HG03469 (cell line): Measurements from ENCODE around the gene PRR5.

Source experiments
- ATAC-seq: cut with Tn5 transposase; IDR thresholded peaks from one replicate; pipeline ENCODE4 v1.9.1; 2021; ENCODE audit warnings: mild to moderate bottlenecking, moderate library complexity, moderate number of reproducible peaks; ENCODE audit not compliant: unreplicated experiment

Gene PRR5

GRCh38 chr22:44712962-44713361 lies 11.0 kb downstream of the PRR5 start:
- no peak for ATAC-seq

- no peak for ATAC-seq
These were observed 12.8 kb downstream of the PRR5 start for GRCh38 chr22:44714703-44715350.

GRCh38 chr22:44718418-44718817 lies 16.4 kb downstream of the PRR5 start:
- no peak for ATAC-seq

GRCh38 chr22:44719586-44720368 lies 17.8 kb downstream of the PRR5 start:
- no peak for ATAC-seq

- ATAC-seq = no peak
These were observed 19.2 kb downstream of the PRR5 start for GRCh38 chr22:44721213-44721612.

- no peak for ATAC-seq
These were observed 20.6 kb downstream of the PRR5 start for GRCh38 chr22:44722611-44723010.

GRCh38 chr22:44723801-44724200 lies 21.8 kb downstream of the PRR5 start:
- ATAC-seq = no peak

GRCh38 chr22:44724416-44724815 lies 22.4 kb downstream of the PRR5 start:
- ATAC-seq = no peak

GRCh38 chr22:44724859-44725258 lies 22.9 kb downstream of the PRR5 start:
- ATAC-seq = no peak

- ATAC-seq = no peak
These were observed 24.4 kb downstream of the PRR5 start for GRCh38 chr22:44726439-44726838.

GRCh38 chr22:44727148-44727547 lies 25.1 kb downstream of the PRR5 start:
- no peak for ATAC-seq

- no peak for ATAC-seq
These were observed 25.7 kb downstream of the PRR5 start for GRCh38 chr22:44727709-44728108.

- ATAC-seq = no peak
These were observed 26.8 kb downstream of the PRR5 start for GRCh38 chr22:44728761-44729324.

- no peak for ATAC-seq
These were observed 27.5 kb downstream of the PRR5 start for GRCh38 chr22:44729391-44730021.

- no peak for ATAC-seq
These were observed 28.0 kb downstream of the PRR5 start for GRCh38 chr22:44730022-44730393.

- ATAC-seq = no peak
These were observed 28.7 kb downstream of the PRR5 start for GRCh38 chr22:44730490-44731356.

GRCh38 chr22:44731357-44731970 lies 29.5 kb downstream of the PRR5 start:
- ATAC-seq = no peak

GRCh38 chr22:44732017-44732561 lies 30.1 kb downstream of the PRR5 start:
- ATAC-seq = no peak

GRCh38 chr22:44732661-44733060 lies 30.7 kb downstream of the PRR5 start:
- no peak for ATAC-seq
